HG02970 (cell line): ENCODE measurements around the gene ARID1B.

Experiments used
- ATAC-seq: cut with Tn5 transposase; IDR thresholded peaks from one replicate; pipeline ENCODE4 v1.9.1; 2021; ENCODE audit warnings: mild to moderate bottlenecking, moderate library complexity, moderate number of reproducible peaks; ENCODE audit not compliant: unreplicated experiment, low FRiP score

ARID1B gene

DNA sequence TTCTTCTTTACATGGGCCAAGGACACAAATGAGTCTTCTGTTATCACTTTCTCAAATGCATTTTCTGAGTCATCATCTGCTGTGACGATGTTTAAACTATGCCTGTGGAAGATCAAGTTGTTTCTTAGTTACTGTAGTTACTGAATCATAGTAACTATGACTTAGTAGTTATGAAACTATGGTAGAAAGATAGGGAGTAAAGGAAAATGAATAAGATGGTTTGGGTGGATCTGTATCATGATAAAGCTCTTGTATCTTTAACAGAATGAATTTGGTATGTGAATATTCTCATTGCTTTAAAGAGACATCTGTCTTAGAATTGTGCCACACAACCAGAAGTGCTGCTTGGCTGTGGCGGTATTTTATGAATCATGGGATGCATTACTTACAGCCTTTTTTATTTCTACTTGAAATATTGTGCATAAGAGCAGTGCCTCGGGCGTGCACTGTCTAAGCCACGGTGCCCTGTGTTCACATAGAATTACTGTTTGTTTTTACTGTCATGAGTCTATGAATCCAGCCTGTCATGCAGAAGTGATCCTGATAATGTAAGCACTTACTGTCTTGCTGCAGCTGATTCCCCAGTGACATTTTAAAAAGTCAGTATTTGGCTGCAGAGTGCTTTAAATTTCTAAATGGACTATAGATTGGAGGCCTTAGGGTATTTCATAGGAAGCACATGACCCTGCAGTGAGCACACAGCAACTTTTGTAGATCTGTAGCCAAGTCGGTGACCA lies 330.9 kb downstream of the ARID1B start:
- ATAC-seq = no peak

DNA sequence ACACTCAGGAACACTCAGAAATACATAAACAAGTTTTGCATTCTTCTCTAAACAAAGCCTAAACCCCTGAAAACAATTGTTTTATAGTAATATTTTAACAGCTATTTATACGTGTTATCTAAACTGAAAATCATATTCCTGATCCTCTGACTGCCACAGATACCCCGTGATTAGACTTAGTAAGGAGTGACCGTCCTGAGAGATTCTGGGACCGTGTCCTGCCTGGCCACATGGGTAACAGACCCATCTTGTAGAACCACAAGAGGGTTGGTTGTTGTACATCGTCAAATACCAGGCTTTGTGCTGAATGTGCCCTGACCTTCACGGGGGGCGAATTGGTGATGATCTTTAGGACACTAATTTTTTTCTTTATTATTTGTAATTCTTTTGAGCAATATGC lies 331.7 kb downstream of the ARID1B start:
- no peak for ATAC-seq

GRCh38 chr6:157110607-157111006 lies 333.4 kb downstream of the ARID1B start:
- no peak for ATAC-seq

DNA sequence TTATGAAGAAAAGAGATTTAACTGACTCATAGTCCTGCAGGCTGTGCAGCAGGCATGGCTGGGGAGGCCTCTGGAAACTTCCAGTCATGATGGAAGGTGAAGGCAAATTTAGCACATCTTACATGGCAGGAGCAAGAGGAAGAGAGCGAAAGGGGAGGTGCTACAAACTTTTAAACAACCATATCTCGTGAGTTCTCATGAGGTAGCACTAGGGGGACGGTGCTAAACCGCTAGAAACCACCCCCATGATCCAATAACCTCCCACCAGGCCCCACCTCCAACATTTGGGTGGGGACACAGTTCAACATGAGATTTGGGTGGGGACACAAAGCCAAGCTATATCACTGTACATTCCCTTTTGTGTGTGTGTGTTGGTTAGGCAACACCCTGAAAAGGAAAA lies 336.2 kb downstream of the ARID1B start:
- no peak for ATAC-seq

- no peak for ATAC-seq
Observed at GRCh38 chr6:157116426-157116825, 339.2 kb downstream of the ARID1B start.

DNA sequence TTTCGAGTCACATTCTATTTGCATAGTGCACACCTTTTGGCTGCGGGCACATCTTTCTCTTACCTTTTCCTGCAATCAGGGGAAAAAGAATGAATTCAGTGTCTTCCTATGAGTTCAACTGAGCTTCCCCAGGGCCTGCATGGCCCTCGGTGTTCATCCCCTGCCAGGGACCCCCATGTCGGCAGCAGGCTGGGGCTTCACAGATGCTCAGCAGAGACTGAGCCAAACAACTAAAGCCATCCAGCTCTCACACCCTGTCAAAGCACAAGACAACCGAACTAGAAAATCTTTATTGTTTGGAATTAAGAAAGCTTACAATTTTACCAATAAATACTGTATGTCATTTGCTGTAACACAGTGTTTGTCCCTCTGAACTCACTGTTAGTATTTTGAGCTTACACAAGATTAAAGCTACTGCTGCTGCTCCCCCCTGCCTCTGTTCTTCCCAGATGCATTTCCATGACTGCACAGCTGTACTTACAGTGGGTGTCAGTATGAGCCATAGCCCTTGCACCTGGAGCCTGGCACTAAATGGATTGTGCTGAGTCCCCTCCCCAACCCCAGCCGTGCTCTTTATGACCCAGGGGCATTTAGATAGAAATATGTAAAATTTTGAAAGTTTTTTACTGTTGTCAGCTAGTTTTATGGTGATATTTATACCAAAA lies 340.4 kb downstream of the ARID1B start:
- ATAC-seq = no peak

- ATAC-seq = no peak
Observed at GRCh38 chr6:157119502-157120027, 342.4 kb downstream of the ARID1B start.

- no peak for ATAC-seq
Observed at GRCh38 chr6:157120534-157121232, 343.5 kb downstream of the ARID1B start.

GRCh38 chr6:157121897-157122296 lies 344.7 kb downstream of the ARID1B start:
- ATAC-seq = no peak

DNA sequence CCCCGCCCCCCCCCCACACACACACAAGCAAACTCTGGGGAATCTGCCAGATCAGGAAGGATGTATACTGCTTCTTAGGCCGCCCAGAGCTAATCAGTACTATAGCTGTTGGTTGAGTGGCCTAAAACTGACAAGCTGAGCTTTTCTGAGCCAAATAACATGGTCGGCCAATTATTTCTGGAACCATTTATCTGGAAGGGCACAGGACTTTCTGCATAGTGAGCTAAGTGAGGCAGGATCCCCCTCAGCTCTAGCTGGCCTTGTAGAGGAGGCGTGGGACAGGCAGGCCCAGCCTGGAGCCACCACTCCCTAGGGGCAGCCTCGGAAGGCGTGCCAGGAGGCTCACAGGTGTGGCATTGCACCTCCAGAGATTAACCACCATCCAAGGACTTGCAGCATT lies 346.1 kb downstream of the ARID1B start:
- no peak for ATAC-seq

GRCh38 chr6:157124485-157125254 lies 347.5 kb downstream of the ARID1B start:
- no peak for ATAC-seq

GRCh38 chr6:157125531-157125930 lies 348.4 kb downstream of the ARID1B start:
- ATAC-seq = no peak

DNA sequence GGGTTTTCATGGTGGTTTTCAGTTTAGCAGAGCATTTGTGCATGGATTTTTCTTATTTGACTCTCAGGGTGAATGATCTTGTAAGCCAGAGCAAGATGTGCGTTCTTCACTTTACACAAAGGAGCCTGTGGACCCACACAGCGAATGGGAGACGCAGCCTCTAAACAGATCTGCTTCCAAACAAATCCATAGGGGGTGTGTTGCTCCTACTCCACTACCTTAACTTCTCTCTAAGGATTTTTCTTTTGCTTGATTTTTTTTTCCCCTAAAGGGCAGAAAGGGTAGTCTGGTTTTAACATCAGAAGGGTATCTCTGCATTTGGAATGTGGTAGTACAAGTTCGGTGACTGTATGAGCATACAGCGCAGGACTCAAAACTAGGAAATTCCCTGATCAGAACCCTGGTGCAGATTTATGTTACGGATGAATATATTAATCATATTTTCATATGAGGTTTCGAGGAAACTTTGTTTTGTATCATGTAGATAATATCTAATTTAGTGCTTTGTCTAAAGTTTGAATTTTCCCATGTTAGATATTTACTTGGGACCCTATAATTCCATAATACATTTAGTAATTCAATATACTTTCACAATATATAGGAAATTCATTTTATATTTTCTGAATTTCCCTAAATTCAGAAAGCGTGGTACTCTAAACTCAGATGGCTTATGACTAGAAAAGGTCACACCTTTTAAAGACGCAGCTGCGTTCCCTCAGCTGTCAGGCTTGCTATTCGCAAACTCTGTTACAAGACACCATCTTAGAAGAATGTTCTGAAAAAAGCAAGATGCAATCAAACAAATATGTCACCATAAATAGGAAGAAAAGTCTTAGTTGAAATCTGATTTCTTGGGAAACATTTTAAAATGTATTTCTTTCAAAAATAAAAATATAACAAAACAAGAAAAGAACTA lies 349.3 kb downstream of the ARID1B start:
- no peak for ATAC-seq

- ATAC-seq = no peak
Observed at GRCh38 chr6:157128235-157128775, 351.1 kb downstream of the ARID1B start.

DNA sequence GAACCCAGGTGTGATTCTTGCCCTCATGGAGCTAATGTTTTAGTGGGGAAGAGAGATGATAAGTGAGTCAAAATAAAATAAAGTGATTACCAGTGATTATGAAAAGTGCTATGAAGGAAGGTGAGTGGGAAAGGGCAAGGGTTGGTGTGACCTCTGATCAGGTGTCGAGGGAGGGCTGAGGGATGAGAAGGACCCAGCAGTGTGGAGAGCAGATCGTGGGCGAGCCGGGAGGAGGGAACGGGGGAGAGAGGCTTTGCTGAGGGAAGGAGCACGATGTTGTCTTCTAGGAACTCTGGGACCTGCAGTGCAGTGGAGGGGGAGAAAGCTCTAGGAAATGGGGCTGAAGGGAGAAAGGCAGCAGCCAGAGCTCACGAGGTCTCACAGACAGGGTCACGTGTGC lies 354.1 kb downstream of the ARID1B start:
- no peak for ATAC-seq

GRCh38 chr6:157133856-157134255 lies 356.7 kb downstream of the ARID1B start:
- ATAC-seq = no peak

- no peak for ATAC-seq
Observed at GRCh38 chr6:157134402-157135047, 357.3 kb downstream of the ARID1B start.

DNA sequence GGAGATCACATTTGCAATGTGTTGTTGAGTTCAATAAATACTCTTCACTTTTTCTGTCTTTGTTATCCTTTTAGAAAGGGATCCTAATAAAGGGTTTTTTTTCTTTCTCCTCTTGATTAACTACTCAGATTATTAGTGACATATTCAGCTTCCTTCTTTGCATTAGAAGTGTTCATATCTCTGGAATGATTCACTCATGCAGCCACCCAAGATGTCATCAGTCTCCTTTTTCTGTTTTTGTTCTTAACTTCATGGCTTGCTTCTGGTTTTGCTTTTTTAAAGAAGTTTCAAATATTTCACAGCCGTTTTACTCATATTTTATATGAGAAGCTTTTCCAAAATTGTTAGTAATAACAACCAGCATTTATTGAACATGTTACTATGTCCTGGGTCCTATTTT lies 358.5 kb downstream of the ARID1B start:
- no peak for ATAC-seq

GRCh38 chr6:157137501-157137900 lies 360.3 kb downstream of the ARID1B start:
- no peak for ATAC-seq
